ENCODE results near the gene LNPEP.

- no peak for TF ChIP-seq CTCF (conservative IDR thresholded peaks at IDR 0.05)
- TF ChIP-seq EZH2 (IDR thresholded peaks at IDR 0.05; ENCODE audit: low read depth) = no peak
These were observed 4.7 kb downstream of the LNPEP start for GRCh38 chr5:96940586-96940985.
